T-helper 22 cell (primary cell): ENCODE data around the gene DLG2.
"Not testable (repeated sequence)": the region's sequence is repeated elsewhere in the genome, so short reads cannot be mapped to it uniquely, and the experiment has no call there.

Experiments used
- DNase-seq: peaks from one replicate; pipeline ENCODE4 v3.0.0-alpha.2; 2020; ENCODE audit warnings: low read depth

The DLG2 gene

DNA sequence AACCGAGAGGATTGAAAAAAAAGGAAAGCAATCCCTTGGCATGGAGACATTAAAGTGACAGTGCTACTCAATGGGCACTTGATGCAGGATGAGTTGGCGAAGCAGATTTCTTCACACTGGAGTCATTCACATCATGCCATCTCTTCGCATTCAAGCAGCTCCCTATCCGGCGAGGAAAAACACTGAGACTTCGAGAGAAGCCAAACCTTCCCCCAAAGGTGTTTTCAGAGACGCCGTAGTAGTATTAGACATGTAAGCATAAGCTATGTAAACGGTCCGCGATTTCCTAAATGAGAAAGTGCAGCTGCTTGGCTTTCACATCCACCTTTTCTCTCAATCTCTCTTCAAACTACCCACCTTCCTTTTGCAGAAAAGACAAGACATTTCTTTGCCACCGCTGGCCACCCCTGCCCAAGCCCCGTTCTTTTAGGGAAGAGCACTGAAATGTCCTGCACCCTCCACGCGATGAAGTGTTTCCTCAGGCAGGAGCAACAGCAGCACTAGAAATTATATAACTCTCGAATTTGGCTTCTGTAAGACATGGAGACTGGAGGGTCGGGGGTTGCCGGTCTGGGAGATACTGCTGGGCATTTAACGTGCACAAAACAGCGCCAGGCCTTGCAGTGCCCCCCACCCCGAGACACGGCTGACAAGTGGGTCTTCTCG is at the start of gene DLG2:
Gene DLG2 (minus strand): TSS at position 13 of the 666 bp plus-strand sequence.
- DNase-seq: no peak

DNA sequence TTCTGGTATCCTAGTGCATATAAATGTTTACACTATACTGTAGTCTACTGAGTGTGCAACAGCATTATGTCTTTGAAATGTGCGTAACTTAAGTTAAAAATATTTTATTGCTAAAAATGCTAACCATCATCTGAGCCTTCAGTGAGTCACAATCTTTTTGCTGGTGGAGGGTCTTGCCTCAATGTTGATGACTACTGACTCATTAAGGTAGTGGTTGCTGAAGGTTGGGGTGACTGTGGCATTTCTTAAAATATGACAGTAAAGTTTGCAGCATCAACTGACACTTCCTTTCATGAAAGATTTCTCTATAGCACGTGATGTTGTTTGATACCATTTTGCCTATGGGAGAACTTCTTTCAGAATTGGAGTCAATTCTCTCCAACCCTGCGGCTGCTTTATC is 46.2 kb upstream of the DLG2 start:
- DNase-seq: no peak

DNA sequence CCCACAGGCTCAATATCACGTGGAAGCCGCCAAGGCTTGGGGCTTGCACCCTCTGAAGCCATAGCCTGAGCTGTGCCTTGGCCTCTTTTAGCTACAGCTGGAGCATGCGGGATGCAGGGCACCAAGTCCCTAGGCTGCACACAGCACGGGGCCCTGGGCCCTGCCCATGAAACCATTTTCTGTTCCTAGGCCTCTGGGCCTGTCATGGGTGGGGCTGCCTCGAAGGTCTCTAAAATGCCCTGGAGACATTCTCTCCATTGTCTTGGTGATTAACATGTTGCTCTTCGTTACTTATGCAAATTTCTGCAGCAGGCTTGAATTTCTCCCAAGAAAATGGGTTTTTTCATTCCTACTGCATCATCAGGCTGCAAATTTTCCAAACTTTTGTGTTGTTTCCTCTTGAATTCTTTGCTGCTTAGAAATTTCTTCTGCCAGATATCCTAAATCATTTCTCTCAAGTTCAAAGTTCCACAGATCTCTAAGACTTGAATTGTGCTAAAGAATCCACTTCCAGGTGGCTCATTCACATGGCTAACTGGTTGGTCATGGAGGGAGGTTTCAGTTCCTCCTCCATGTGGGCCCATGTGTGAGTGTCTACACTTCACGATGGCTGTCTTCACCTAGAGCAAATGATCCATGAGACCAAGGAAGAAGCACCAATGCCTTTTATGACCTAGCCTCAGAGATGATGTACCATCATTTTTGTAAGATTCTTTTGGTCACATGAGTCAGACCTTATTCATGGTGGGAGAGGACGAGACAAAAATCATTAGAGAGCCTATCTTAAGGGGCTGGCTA is 45.2 kb upstream of the DLG2 start:
- DNase-seq: no peak

DNA sequence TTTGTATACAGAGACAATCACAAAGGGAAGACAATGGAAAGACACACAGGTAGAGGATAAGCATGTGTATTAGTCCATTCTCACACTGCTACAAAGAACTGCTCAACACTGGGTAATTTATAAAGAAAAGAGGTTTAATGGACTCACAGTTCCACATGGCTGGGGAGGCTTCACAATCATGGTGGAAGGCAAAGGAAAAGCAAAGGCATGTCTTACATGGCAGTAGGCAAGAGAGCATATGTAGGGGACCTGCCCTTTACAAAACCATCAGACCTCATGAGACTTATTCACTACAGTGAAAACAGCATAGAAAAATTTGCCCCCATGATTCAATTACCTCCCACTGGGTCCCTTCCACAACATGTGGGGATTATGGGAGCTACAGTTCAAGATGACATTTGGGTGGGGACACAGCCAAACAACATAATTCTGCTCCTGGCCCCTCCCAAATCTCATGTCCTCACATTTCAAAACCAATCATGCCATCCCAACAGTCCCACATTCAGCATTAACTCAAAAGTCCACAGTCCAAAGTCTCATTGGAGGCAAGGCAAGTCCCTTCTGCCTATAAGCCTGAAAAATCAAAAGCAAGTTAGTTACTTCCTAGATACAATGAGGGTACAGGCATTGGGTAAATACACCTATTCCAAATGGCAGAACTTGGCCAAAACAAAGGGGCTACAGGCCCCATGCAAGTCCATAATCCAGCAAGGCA is 44.0 kb upstream of the DLG2 start:
- DNase-seq: not testable (repeated sequence)

DNA sequence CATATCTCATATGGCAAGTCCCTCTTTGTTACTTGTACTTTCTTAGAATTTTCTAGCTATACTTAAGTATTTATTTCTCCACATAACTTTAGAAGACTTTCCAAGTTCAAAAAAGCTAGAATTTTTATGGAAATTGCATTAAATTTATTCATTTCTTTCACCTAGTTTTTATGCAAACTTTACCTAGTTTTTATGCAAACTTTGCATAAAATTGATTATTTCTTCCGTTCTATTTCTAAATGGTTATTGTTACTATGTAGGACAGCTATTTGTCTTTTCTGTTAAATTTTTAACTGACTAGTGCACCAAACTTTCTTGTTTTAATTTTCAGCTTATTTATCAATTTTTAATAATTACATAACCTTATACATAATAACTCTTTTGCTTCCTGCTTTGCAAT is 41.0 kb upstream of the DLG2 start:
- DNase-seq: no peak

DNA sequence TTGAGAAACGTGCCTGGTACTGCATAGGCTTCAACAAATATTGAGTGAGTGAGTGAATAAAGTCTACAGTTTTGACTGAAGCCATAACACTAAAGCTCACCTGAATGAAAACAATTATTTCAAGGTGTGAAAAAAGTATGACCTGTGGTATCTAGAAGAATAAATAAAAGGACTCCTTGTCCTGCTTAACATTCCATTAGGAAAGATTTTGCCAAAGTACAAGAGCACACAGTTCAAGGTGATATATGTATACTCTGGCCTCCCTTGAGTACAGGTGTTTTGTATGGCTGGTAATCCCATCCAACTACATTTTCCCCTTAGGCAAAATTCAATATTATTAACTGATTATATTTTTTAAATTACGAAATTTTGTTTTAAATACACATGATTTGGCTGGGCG is 39.5 kb upstream of the DLG2 start:
- no peak for DNase-seq

DNA sequence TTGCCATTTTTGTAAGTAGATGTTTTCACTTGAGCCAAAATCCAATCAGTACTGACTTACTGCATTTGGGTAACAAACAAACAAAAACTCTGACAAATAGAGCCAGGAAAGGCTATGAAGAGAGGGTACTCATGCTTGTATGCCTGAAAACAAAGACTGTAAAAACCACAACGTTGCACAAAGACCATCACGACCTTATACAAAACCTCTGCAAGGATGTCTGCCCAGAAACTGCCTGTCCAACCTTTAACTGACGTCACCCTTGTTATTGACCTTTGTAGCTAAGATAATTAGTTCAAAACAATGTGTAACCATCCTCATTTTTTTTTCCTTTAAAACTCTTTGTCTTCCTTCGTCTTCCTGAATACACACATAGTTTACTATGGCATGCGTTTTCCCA is 38.6 kb upstream of the DLG2 start:
- no peak for DNase-seq

DNA sequence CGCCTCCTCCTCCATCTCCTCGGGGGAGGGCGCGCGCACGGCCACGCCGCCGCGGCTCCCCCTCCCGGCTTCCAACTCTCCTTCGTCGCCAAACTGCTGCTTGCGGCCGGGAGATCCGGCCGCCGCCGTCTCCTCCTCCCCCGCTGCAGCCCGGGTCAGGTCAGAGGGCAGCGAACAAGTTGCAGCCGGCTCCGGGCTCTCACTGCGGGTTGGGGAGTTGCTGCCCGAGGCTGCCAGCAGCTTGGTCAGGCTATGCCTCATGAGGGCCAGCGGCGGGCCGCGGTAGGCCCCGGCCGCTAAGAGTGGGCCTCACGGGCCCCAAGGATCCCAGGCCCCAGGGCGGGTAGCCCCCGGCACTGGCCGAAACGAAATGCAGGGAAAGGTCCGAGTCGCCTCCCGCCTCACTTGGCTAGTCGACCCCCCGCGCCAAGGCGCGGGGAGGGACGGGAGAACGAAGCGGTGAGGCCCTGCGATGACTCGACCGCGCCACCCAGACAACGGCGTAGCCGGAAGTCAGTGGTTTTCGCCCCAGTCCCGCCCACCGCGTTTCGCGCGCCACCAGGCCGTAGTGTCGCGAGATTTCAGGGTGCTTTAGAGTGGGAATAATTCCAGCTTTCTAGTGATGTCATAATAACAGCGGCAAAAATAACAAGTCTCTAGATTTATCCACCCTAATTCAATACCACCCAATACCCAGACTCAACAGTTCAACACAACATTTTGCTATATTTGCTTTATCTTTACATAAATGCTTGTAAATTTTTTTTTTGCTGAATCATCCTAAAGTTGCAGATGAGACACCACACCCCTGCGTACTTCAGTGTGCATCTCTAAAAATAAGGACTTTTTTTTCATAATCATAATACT is 37.7 kb upstream of the DLG2 start, which contains the start of gene CREBZF:
Gene CREBZF (minus strand): TSS at position 515 of the 867 bp plus-strand sequence. CDS start 254 bp downstream, at position 261.
- DNase-seq: peak; percentile 82

DNA sequence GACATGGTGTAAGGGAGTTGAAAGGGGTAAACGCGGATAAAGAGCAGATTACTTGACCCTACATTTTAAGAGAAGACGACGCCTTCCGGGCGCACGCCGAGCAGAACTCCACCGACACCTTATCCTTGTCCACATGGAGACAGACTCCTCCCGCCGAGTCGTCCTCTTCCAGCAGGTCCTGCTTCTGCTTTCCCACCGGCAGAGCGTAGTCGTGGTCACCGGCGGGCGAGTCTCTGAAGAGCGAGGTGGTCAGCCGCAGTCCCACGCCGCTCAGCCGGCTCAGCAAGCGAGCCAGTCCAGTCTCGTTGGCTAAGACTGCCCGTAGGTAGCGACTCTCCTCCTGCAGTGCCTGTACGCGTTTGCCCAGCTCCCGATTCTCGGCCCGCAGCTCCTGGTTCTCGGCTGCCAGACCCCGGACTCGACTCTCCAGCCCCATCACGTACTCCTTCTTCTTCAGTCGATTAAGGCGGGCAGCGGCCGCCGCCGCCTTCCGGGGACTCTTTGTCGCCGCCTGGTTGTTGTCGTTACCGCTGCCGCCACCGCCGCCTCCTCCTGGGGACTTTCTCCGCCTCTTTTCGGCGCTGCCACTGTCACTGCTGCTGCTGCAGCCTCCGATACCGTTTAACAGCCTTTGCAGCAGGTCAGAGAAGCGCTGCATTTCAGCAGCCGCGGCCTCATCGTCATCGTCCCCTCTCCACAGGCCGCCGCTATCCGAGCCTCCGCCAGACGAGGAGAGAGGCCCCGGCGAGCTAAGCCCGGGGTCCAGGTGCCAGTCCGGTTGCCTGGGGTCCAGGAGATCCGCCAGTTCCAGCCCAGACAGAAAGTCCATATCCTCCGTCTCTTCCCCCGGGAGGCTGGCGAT is 36.8 kb upstream of the DLG2 start:
- DNase-seq: peak; percentile 84

DNA sequence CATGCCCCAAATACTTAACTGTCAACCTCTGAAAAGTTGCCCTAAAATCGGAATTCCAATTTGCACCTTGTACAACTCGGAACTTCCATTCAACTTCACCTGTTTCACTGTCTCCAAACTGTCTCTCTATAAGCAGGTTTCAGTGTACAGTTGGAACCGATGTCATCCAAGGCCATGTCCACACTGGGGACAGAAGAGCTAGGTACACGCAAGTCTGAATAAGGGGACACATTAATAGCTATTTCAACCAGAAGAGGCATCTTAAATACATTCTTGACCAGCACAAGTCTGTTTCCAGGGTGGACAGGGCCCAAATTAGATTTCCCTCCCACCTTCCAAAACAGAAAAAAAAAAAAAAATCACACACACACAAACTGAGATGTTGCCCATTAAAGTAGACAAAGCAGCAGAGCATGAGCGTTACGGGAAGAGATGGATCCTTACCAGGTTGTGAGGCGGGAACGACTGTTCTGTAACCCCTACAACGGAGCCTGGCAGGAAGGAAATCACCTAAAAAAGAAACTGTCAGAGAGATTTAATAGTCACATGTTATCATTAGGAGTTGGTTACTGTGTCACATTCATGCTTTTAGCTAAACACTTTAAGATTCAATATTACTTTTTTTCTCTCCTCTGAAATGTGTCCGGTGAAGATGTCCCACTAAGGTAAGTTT is 36.1 kb upstream of the DLG2 start:
- DNase-seq: no peak

DNA sequence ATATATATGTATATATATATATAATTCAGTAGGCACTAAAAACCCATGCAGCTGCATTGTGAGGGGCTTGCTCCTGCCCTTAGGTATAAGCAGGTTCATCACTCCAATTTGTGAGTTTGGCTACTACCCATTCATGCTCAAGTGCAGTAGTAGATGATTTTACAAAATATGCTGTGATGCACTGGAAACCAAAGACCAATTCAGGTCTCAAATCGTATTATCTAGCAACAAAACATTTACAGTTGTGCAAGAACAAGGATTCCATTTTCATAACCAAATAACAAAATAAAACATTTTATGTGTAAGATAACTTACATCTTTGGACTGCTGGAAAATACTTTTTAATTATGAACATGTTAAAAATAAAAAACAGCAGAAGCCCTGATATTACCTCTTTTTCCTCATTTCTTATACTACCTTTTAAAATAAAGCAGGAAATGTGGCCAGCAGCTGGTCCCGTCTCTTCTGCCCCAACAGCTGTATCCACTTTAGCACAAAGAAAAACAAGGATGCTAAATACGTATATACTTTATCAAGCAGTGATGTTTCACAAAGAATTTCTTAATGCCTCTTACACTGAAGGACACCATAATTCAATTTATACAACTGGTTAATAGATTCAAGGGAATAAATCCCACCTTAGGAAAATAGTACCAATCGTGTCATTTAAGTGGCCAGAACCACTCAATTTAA is 35.0 kb upstream of the DLG2 start:
- DNase-seq: no peak

DNA sequence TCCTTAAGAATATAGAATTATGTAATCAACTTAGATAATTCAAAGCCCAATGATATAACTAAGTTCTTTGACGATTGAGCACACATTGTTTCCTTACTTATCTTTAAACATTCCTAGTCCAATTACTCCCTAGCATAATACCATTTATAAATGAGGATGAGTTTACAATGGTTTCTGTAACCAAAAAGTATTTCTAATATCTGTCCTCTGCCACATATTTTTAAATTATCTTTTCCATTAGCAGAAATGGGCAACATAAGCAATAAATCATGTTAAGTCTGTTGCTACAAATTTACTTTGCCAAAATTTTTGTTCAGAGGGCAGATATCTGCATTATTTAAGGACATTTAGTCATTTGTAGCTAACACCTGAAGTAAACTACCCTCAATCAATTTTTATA is 31.0 kb upstream of the DLG2 start:
- no peak for DNase-seq

DNA sequence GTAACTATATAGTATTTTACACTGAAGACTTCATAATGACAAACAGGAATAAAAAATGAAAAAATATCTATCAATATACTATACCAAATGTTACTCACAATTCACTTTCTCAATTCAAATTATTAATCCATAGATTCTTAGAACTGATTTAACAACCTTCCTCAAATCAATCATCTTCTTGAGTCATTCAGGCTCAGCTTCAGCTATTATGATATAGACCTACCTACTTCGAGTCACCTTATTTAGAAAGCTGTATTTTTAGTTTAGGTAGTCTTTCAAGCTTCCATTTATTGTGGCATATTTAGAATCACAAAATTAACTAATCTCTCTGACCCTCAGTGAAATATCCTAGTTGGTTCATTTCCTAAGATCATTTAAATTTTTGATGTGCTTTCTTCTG is 29.6 kb upstream of the DLG2 start:
- DNase-seq: no peak

DNA sequence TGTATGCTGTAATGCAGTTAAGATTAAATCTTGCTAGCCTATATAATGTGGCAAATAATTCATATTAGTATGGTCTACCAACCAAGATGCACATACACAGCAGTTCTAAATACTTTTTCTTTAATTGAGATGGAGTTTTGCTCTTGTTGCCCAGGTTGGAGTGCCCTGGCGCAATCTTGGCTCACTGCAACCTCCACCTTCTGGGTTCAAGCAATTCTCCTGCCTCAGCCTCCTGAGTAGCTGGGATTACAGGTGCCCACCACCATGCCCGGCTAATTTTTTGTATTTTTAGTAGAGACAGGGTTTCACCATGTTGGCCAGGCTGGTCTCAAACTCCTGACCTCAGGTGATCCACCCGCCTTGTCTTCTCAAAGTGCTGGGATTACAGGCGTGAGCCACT is 27.2 kb upstream of the DLG2 start:
- DNase-seq: not testable (repeated sequence)

DNA sequence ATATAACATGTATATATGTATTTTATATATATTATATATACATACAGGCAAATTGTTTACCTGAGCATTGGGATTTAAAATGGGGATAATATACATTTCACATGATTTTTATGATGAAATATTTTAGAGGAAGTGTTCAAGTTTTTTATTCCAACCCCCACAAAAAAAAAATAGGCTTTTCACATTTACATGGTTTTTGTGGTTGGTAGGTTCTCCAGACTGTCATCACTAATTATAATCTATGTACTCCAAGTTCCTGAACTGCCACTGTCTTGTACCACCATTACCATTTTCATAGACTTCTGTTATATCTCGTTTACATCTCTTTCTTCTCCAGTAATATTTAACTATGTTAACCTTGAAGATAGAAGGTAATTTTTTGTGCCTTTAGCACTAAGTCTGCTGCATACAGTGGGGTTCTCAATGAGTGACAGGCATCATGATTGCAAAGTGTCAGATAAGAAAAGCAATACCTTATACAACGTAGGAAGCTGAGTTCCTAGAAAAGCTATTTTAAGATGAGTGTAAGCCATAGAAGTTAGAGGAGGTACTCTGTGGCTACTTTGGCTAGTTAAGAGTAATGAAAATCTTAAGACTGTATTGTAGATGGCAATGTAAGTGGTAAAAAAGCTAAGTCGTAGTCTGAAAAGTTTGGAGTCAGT is 25.8 kb upstream of the DLG2 start:
- no peak for DNase-seq

DNA sequence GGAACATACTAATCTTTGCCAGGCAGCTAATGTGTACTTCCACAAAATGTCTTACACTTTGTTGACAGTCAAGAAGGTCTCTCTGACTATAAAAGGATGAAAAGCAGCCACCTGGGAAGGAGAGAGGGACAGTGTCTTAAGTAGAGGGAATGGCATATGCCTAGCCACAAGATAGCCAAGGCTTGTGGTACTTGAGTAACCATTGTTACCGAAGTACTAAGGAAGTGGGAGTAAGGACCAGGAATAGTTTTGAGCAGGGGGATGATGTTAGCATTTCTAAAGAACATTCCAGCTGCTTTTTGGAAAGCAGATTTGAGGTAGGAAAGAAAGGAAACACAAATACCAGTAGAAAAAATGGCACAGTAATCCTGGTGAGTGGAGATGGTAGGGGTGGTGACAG is 24.0 kb upstream of the DLG2 start:
- no peak for DNase-seq

DNA sequence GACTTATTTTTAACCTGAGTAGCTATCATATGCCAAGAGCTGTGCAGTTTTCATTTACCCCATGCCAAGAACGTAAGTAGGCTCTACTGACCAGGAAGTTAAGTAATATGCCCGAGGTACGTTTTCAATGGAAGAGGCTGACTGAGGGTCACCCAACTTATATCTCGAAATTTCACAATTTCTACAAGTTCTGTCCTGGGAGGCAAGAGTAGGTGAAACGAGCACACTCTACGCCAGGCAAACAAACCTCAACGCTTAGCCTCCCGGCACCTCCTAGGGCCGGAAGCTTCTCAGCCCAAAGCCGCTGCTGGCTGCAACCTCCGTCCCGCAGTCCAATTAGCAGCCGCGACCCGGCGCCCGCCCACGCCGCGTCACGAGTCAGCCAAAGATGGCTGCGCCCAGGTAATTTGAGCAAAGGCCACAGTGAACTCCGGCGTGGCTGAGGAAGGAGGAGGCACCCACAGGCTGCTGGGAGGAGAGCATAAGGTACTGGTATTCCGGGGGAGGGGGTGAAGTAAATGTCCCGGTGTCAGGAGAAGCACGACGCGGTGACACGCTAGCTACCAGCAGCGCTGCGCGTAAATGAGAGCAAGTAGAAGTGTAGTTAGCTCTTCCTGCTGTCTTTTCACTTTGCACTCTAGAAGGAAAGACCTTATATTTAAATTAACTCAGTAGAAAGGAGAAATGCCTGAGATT is 20.6 kb upstream of the DLG2 start, which contains the start of gene TMEM126A:
Gene TMEM126A (plus strand): TSS at position 364 of the 696 bp plus-strand sequence. CDS start 2,289 bp downstream, outside the sequence.
- DNase-seq: peak; percentile 80

DNA sequence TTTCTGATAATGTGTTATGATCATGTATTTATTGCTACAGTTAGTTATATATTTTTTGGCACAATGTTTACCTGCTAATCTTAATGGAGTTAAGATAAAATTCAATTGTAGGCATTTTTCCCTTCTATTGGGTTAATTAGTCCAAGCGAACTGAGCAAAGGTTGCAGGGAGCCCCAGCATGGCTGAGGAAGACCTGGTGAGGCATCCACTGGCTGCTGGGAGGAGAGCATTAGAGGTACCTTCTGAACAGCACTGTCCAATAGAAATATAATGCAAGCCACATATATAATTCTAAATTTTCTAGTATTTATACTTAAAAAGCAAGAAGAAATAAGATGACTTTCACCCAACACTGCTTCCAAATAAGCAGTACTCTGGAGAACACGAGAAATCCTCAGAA is 19.9 kb upstream of the DLG2 start:
- no peak for DNase-seq
